NCI-H187 (cell line): ENCODE data around the gene IFRD2.
"Not testable (repeated sequence)": the region's sequence is repeated elsewhere in the genome, so short reads cannot be mapped to it uniquely, and the experiment has no call there.

ENCODE experiments used
- DNase-seq, 2 experiments: peaks; one replicate each; lab custom pipeline; 2025; lab: John Stamatoyannopoulos, UW

The IFRD2 gene

DNA sequence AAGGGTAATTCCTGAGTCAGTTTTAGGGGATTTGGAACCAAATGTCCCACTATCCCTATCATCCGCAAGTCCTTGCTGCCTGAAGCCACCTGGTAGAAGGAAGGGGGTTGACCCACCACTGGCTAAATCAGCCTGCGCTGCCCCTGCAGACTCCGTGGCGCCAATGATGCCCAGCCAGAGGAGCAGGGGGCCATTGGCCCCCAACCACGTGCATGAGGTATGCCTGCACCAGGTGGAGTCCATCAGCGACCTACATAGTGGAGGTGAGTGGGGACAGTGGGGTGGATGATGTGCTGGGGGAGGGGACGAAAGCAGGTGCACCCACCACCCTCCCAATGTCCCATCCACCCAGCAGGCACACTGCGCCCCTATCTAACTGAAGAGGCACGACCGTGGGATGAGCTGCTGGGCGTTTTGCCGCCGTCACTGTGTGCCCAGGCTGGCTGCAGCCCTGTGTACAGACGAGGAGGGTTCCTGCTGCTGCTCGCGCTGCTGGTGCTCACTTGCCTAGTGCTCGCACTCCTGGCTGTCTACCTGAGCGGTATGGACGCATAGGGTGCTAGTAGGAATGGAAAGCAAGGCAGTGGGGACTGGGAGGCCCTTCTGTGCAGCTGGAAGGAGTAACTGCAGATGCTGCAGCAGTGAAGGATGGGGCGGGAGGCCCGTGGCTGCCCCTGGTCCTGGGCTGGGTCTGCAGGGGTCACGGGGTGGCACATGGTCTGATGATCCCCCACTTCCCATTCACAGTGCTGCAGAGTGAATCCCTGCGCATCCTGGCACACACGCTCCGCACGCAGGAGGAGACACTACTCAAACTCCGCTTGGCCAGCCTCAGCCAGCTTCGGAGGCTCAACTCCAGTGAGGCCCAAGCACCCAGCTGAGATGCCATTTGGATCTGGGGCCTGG, 5.7 kb downstream of the IFRD2 start:
- DNase-seq = no peak

- not testable (repeated sequence) for DNase-seq
Measured at GRCh38 chr3:50284121-50284520, 8.1 kb downstream of the IFRD2 start.

DNA sequence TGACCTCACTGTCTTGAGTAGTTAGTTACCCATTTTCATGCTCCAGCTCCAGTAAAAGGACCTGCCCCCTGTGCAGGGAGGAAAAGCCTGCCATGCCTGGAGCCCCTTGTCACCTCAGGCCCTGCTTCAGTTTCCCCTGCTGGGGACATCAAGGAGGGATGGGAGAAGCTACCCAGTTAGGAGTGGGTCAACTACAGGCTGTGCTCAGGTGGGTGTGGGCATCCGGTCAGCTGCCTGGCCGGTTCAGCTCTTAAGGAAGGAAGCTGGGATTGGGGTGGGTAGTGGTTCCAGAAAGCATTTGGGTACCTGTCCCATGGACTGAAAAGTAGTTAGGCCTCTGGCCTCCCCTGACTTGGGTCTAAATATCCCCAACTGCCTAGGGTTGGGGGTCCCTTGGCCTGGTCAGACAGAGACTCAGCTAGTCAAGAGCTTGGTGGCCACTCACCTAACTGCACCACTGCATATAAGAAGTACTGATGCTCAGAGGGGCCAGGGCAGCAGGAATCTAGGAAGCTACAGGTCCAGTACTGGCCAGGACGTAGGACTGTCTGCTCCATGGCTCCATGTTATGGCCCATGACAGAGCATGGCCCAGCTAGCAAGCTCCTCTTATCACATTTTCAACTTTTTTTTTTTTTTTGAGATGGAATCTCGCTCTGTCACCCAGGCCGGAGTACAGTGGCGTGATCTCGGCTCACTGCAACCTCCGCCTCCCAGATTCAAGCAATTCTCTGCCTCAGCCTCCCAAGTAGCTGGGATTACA, 12.8 kb downstream of the IFRD2 start:
- no peak for DNase-seq

GRCh38 chr3:50278880-50279224, 13.4 kb downstream of the IFRD2 start, which contains the start of gene LSMEM2:
Gene LSMEM2 (plus strand): TSS chr3:50279087. CDS start chr3:50279114, 27 bp downstream.
- no peak for DNase-seq

GRCh38 chr3:50278123-50278879, 13.9 kb downstream of the IFRD2 start:
- no peak for DNase-seq

- no peak for DNase-seq
Measured at GRCh38 chr3:50276762-50277101, 15.5 kb downstream of the IFRD2 start.

- DNase-seq = no peak
Measured at GRCh38 chr3:50275996-50276761, 16.1 kb downstream of the IFRD2 start.

GRCh38 chr3:50275141-50275995, 16.9 kb downstream of the IFRD2 start:
- DNase-seq = no peak

- DNase-seq = peak in 1 of 2 experiments; percentile 14
Measured at GRCh38 chr3:50274371-50275104, 17.7 kb downstream of the IFRD2 start.

DNA sequence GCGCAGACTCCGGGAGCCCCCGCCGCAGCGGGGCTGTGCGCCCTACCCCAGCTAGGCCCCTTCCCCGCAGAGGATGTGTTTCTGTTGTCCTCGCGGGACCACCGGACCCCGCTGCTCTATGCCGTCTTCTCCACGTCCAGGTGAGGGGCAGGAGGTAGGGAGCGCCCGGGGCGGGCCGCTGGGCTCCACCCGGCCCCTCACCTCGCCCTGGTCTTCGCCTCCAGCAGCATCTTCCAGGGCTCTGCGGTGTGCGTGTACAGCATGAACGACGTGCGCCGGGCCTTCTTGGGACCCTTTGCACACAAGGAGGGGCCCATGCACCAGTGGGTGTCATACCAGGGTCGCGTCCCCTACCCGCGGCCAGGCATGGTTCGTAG, 18.6 kb downstream of the IFRD2 start:
- no peak for DNase-seq

- DNase-seq = peak in 1 of 2 experiments; percentile 34
Measured at GRCh38 chr3:50272911-50273688, 19.1 kb downstream of the IFRD2 start.

GRCh38 chr3:50272538-50272910, 19.7 kb downstream of the IFRD2 start:
- not testable (repeated sequence) for DNase-seq

- DNase-seq = no peak
Measured at GRCh38 chr3:50271314-50271936, 20.8 kb downstream of the IFRD2 start.

DNA sequence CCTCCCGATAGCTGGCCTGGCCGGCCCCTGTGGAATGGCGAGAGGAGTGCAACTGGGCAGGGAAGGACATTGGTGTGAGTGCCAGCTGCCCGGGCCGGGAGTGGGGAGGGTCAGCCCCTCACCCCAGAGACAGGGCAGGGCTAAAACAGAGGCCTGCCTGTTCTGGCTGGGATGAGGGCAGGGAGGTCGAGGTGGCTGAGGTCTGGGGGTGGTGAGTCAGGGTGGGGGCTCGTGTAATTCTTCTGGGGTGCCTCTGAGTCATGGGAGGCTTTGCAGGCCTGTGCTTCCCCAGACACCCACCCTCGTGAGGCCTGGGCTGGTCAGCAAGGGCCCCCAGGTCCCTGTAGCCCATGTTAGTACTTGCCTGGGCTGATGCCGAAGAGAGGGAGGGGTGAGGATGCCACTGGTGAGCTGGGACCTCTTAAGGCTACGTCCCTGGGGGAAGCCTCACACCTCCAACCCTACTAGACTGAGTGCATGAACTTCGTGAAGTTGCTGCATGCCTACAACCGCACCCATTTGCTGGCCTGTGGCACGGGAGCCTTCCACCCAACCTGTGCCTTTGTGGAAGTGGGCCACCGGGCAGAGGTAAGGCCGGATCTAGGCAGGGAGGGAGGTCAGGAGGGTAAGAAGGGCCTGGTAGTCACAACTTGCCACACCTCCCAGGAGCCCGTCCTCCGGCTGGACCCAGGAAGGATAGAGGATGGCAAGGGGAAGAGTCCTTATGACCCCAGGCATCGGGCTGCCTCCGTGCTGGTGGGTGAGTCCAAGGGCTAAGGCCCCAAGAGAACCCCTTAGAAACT, 21.6 kb downstream of the IFRD2 start:
- DNase-seq = no peak

DNA sequence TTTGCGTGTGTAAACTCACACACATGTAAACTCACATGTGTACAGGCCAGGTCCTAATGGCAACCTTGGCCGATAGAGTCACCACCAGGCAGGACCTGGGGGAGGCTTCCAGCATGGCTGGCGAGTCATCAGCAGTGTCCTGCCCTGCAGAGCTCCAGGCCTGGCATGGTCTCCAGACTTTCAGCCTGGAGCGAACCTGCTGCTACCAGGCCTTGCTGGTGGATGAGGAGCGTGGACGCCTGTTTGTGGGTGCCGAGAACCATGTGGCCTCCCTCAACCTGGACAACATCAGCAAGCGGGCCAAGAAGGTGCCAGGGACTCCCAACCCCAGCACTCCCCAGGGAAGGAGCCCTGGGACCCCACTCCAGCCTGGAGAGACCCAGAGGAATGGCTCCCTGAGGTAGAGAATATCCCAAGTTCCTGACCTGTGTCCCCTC, 22.2 kb downstream of the IFRD2 start:
- no peak for DNase-seq

- no peak for DNase-seq
Measured at GRCh38 chr3:50269460-50269859, 22.8 kb downstream of the IFRD2 start.

DNA sequence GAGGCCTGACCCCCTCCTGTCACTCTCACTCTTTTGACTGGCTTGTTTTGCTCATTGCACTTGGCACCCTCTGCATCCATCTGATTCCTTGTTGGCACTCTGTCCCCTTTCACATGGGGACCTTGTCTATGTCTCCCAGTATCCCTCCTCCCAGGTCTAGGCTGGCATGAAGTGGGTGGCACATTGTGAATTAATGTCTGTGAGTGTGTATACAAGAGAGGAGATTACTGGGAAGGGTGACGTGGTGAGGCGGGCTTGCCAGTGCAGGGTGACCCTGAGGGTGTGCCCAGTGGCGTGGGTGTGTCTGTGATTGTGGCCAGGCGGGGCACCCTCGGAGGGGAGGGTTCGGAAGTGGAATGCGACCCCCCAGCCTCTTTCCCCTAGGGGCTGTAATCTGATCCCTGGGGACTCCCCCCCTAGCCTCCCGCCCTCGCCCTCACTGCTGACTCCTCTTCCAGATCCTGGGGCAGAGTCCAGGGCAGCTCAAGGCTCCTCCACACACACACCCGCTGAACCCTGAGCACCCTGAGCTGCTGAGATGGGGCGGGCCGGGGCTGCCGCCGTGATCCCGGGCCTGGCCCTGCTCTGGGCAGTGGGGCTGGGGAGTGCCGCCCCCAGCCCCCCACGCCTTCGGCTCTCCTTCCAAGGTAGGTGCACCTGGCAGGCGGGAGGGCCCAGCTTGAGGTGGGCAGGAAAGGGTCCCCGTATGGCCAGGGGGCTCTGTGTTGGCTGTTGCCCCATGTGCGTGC, 23.4 kb downstream of the IFRD2 start, which contains the start of gene SEMA3B:
Gene SEMA3B, plus strand, starts transcription at position 445 of the 749 bp plus-strand sequence. Its CDS starts 94 bp downstream, at position 539.
- DNase-seq = no peak
